HCT116 (cell line): Measurements from ENCODE around the gene GRB10. TPM values are rescaled to one million over a fixed set of nuclear protein-coding genes. Genes with fewer than 3 reads are reported as not detected.

Experiments used
- ATAC-seq: fragments of 200-7000 bp; cut with Tn5 transposase; 2 replicates; pipeline ENCODE4 v1.9.1; 2020; ENCODE audit warnings: mild to moderate bottlenecking, moderate library complexity
- BruUV-seq: library from RNA; stranded (reverse); fragments of 400-500 nt; replicated peaks from 2 replicates; lab custom pipeline; 2021; lab: Mats Ljungman, UMichigan
- CTCF ChIA-PET: fragments of 300-600 bp; sonication (Branson Sonifier 250); formaldehyde crosslinking; loops from one replicate; lab custom pipeline; 2021; ENCODE audit warnings: antibody characterized with exemption; lab: Charles Lee
- POLR2A ChIA-PET: fragments of 300-600, 350-600 bp; sonication (Branson Sonifier 250); formaldehyde crosslinking; loops from one replicate; lab custom pipeline; 2021; ENCODE audit warnings: antibody characterized with exemption; lab: Charles Lee
- RAD21 ChIA-PET, 2 experiments: fragments of 300-600 bp; sonication (Branson Sonifier 250); formaldehyde crosslinking; loops; one replicate each; lab custom pipeline; 2023; ENCODE audit warnings: low total read pairs in 2 of 2; ENCODE audit not compliant: uncharacterized antibody in 2 of 2, unreplicated experiment in 2 of 2, low non-redundant PET in 1 of 2; lab: Charles Lee
- DNase-seq: peaks from one replicate; pipeline ENCODE4 v3.0.0-alpha.2; 2010; ENCODE audit warnings: low read depth, low spot score
- H2AFZ ChIP-seq: fragments of 200-600 bp; shearing (Covaris generic), sonication (generic); 2 replicates; pipeline ENCODE4 v1.6.1; 2017; ENCODE audit warnings: low read depth, mixed run types, mixed read lengths, antibody characterized with exemption, low read length; ENCODE audit not compliant: poor library complexity, severe bottlenecking
- H3K27ac ChIP-seq: 2 replicates; pipeline ENCODE4 v1.5.1; 2012; ENCODE audit warnings: low read depth, low read length
- H3K27me3 ChIP-seq: fragments of 200-600 bp; sonication (generic); 2 replicates; pipeline ENCODE4 v1.6.1; 2016; ENCODE audit warnings: mixed run types, low read length, mixed read lengths; ENCODE audit not compliant: insufficient read depth
- H3K36me3 ChIP-seq, 2 experiments: fragments of 200-500 bp in 1 of 2; fragments of 200-600 bp in 1 of 2; sonication (Bioruptor generic) in 1 of 2; sonication (generic) in 1 of 2; 2 replicates each; pipeline versions ENCODE4 v1.5.1 to v1.6.1; 2014 to 2016; ENCODE audit warnings: low read length in 2 of 2, inconsistent platforms in 1 of 2, mixed read lengths in 1 of 2, mixed run types in 1 of 2; ENCODE audit not compliant: insufficient read depth in 2 of 2, control insufficient read depth in 1 of 2
- H3K4me1 ChIP-seq, 2 experiments: fragments of 200-600 bp in 1 of 2; sonication (generic) in 1 of 2; 2 replicates each; pipeline versions ENCODE4 v1.5.1 to v1.6.1; 2012 to 2017; ENCODE audit warnings: low read length in 2 of 2, inconsistent platforms in 1 of 2, mild to moderate bottlenecking in 1 of 2, mixed read lengths in 1 of 2, mixed run types in 1 of 2, moderate library complexity in 1 of 2; ENCODE audit not compliant: insufficient read depth in 2 of 2, control insufficient read depth in 1 of 2
- H3K4me2 ChIP-seq: fragments of 200-600 bp; sonication (generic); 2 replicates; pipeline ENCODE4 v1.6.1; 2017; ENCODE audit warnings: mixed run types, low read length, mixed read lengths
- H3K4me3 ChIP-seq, 2 experiments: fragments of 200-600 bp in 1 of 2; sonication (generic) in 1 of 2; replicated peaks in 1 of 2; 2 replicates each; pipeline ENCODE4 v1.5.1; 2011 to 2016; ENCODE audit warnings: low read length in 2 of 2, control low read depth in 1 of 2, low read depth in 1 of 2, mild to moderate bottlenecking in 1 of 2, mixed read lengths in 1 of 2, mixed run types in 1 of 2
- H3K79me2 ChIP-seq: fragments of 200-600 bp; sonication (generic); 2 replicates; pipeline ENCODE4 v1.6.1; 2017; ENCODE audit warnings: mild to moderate bottlenecking, mixed run types, low read length, moderate library complexity, mixed read lengths; ENCODE audit not compliant: insufficient read depth
- H3K9ac ChIP-seq: fragments of 200-600 bp; sonication (generic); 2 replicates; pipeline ENCODE4 v1.6.1; 2016; ENCODE audit warnings: low read length, mixed read lengths
- H3K9me2 ChIP-seq: fragments of 200-600 bp; sonication (generic), shearing (Covaris generic); 2 replicates; pipeline ENCODE4 v1.6.1; 2017; ENCODE audit warnings: mixed run types, mild to moderate bottlenecking, moderate library complexity; ENCODE audit not compliant: insufficient read depth
- H3K9me3 ChIP-seq, 2 experiments: fragments of 200-500 bp in 1 of 2; fragments of 200-600 bp in 1 of 2; sonication (Bioruptor generic) in 1 of 2; sonication (generic) in 1 of 2; 2 replicates each; pipeline ENCODE4 v1.6.1; 2014 to 2017; ENCODE audit warnings: low read length in 2 of 2, mixed read lengths in 2 of 2, inconsistent platforms in 1 of 2, low read depth in 1 of 2, mild to moderate bottlenecking in 1 of 2, mixed run types in 1 of 2, moderate library complexity in 1 of 2; ENCODE audit not compliant: control insufficient read depth in 1 of 2, insufficient read depth in 1 of 2
- H4K20me1 ChIP-seq: fragments of 200-600 bp; sonication (generic), shearing (Covaris generic); 2 replicates; pipeline ENCODE4 v1.6.1; 2017; ENCODE audit warnings: mixed run types, mild to moderate bottlenecking, moderate library complexity; ENCODE audit not compliant: insufficient read depth
- ATF3 ChIP-seq: IDR thresholded peaks from 2 replicates; pipeline ENCODE4 v1.6.1; 2012
- CEBPB ChIP-seq: IDR thresholded peaks from 2 replicates; pipeline ENCODE4 v1.6.1; 2012; ENCODE audit warnings: low read depth
- ELF1 ChIP-seq: IDR thresholded peaks from 2 replicates; pipeline ENCODE4 v1.6.1; 2012; ENCODE audit warnings: low read depth, borderline replicate concordance
- EZH2 ChIP-seq: fragments of 200-600 bp; sonication (generic); IDR thresholded peaks from 2 replicates; pipeline ENCODE4 v1.6.1; 2017; ENCODE audit warnings: antibody characterized with exemption, mixed run types
- EZH2phosphoT487 ChIP-seq: fragments of 200-600 bp; IDR thresholded peaks from 2 replicates; pipeline ENCODE4 v1.6.1; 2018; ENCODE audit warnings: antibody characterized with exemption, borderline replicate concordance
- FOSL1 ChIP-seq: IDR thresholded peaks from 2 replicates; pipeline ENCODE4 v1.6.1; 2012; ENCODE audit warnings: low read depth
- MAX ChIP-seq: IDR thresholded peaks from 2 replicates; pipeline ENCODE4 v1.6.1; 2012
- POLR2AphosphoS5 ChIP-seq: IDR thresholded peaks from 2 replicates; pipeline ENCODE4 v1.6.1; 2011; ENCODE audit warnings: mild to moderate bottlenecking, low read depth, low read length, moderate library complexity
- SIN3A ChIP-seq: IDR thresholded peaks from 2 replicates; pipeline ENCODE4 v1.6.1; 2012; ENCODE audit warnings: low read depth
- SRF ChIP-seq: IDR thresholded peaks from 2 replicates; pipeline ENCODE4 v1.6.1; 2012; ENCODE audit warnings: low read depth
- TCF7L2 ChIP-seq: IDR thresholded peaks from 2 replicates; pipeline ENCODE4 v1.7.0; 2011; ENCODE audit warnings: borderline replicate concordance, inconsistent platforms; ENCODE audit not compliant: insufficient read depth, insufficient read length; ENCODE audit errors: extremely low read depth
- YY1 ChIP-seq: IDR thresholded peaks from 2 replicates; pipeline ENCODE4 v1.6.1; 2011; ENCODE audit warnings: low read length, low read depth, moderate library complexity, mild to moderate bottlenecking; ENCODE audit not compliant: insufficient replicate concordance; ENCODE audit errors: extremely low read depth
- ZFX ChIP-seq: fragments of 450-650 bp; IDR thresholded peaks from 2 replicates; pipeline ENCODE4 v1.6.1; 2017
- intact Hi-C: fragments of 100-400 bp; cut with micrococcal nuclease; formaldehyde crosslinking; loops from 2 replicates; pipeline ENCODE4 v1.10.0; 2022
- total RNA-seq: library from RNA; stranded (reverse); gene quantifications from one replicate; pipeline ENCODE4 v1.2.1, GENCODE V29; 2021; ENCODE audit not compliant: unreplicated experiment

Gene GRB10
- total RNA-seq, 1 experiment from 2014 or later, result 37.3 TPM

- TF ChIP-seq ELF1 (no peak), FOSL1 (no peak), POLR2AphosphoS5 (no peak), EZH2 (no peak), YY1 (no peak), MAX (no peak), EZH2phosphoT487 (no peak)
These were observed 59.5 kb downstream of the GRB10 start (continued) for GRCh38 chr7:50723173-50723572.

- no peak for TF ChIP-seq MAX
- TF ChIP-seq ELF1, result no peak
- TF ChIP-seq ATF3, result no peak
- no peak for TF ChIP-seq FOSL1
- no peak for TF ChIP-seq TCF7L2
- no peak for TF ChIP-seq CEBPB
- no peak for TF ChIP-seq EZH2phosphoT487
- TF ChIP-seq SIN3A, result no peak
- TF ChIP-seq ZFX, result no peak
- TF ChIP-seq POLR2AphosphoS5, result no peak
- no peak for TF ChIP-seq SRF
- TF ChIP-seq YY1, result no peak
- no peak overlapping the region for H3K27ac ChIP-seq
- no peaks in the 10 kb centered on the region for H3K36me3 ChIP-seq
- no peaks in the 10 kb centered on the region for H4K20me1 ChIP-seq
- no peak overlapping the region for H2AFZ ChIP-seq
- DNase-seq (no peak), ATAC-seq (no peak)
- no peaks in the 10 kb centered on the region for H3K4me1 ChIP-seq
- H3K9me2 ChIP-seq, result no peaks in the 10 kb centered on the region
- H3K4me2 ChIP-seq, result no peak overlapping the region
- no peaks in the 10 kb centered on the region for H3K27me3 ChIP-seq
- intact Hi-C loops, result no loop called here
- CTCF ChIA-PET, result no interaction called here
- no peaks in the 10 kb centered on the region for H3K9me3 ChIP-seq
- H3K9ac ChIP-seq, result no peak overlapping the region
- RAD21 ChIA-PET, result no interaction called here
- POLR2A ChIA-PET, result no interaction called here
- no TSS peak for BruUV-seq
- H3K79me2 ChIP-seq, result no peaks in the 10 kb centered on the region
- H3K4me3 ChIP-seq, result no peak overlapping the region
These were observed 60.9 kb downstream of the GRB10 start for GRCh38 chr7:50721661-50722259.
